ENCODE results near the gene DUSP5.

Gene DUSP5

DNA sequence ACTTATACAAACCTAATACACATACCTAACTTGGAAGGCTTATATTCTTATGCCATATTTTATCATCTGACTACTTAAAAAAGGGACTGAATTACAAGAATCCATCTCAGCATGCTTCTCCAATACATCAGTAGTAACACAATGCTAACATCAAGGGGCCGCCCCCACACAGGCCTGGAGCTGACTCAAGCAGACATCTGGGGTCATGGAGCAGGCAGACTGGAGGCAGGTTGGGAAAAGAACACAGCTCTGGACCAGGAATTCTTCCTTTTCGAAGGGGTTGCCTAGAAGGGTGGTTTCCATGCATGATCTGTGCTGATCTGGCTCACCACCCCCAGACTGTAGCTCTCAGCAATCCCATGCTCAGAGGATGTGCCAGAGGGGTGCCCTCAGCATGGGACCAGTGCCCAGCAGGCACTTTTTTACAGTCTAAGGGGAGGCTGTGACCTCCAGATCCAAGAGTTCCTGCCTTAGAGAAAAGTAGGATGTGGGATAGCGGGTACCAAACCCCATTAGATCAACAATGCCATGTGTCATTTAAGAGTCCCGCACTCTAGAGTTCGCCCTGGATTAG, 26.1 kb upstream of the DUSP5 start:
- Histone ChIP-seq H3K4me3 (ENCODE audit: low read depth, low read length) (no peak overlapping the region), H2AFZ (no peak overlapping the region), H3K27ac (no peak overlapping the region), H3K4me2 (ENCODE audit: low read length) (no peak overlapping the region), H3K9ac (no peak overlapping the region), H3K79me2 (no peaks in the 10 kb centered on the region), H3K9me3 (ENCODE audit: control insufficient read depth, low read length) (no peaks in the 10 kb centered on the region), H3K4me1 (no peaks in the 10 kb centered on the region), H3K27me3 (ENCODE audit: control insufficient read depth, insufficient read depth, low read length) (no peaks in the 10 kb centered on the region), H3K36me3 (ENCODE audit: control insufficient read depth, insufficient read depth, low read length) (no peaks in the 10 kb centered on the region)
- TF ChIP-seq, protein P1, sequence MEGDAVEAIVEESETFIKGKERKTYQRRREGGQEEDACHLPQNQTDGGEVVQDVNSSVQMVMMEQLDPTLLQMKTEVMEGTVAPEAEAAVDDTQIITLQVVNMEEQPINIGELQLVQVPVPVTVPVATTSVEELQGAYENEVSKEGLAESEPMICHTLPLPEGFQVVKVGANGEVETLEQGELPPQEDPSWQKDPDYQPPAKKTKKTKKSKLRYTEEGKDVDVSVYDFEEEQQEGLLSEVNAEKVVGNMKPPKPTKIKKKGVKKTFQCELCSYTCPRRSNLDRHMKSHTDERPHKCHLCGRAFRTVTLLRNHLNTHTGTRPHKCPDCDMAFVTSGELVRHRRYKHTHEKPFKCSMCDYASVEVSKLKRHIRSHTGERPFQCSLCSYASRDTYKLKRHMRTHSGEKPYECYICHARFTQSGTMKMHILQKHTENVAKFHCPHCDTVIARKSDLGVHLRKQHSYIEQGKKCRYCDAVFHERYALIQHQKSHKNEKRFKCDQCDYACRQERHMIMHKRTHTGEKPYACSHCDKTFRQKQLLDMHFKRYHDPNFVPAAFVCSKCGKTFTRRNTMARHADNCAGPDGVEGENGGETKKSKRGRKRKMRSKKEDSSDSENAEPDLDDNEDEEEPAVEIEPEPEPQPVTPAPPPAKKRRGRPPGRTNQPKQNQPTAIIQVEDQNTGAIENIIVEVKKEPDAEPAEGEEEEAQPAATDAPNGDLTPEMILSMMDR (IDR thresholded peaks at IDR 0.05), result no peak

GRCh38 chr10:110474017-110474416, 23.7 kb upstream of the DUSP5 start:
- TF ChIP-seq, protein P1 (IDR thresholded peaks at IDR 0.05), result no peak

DNA sequence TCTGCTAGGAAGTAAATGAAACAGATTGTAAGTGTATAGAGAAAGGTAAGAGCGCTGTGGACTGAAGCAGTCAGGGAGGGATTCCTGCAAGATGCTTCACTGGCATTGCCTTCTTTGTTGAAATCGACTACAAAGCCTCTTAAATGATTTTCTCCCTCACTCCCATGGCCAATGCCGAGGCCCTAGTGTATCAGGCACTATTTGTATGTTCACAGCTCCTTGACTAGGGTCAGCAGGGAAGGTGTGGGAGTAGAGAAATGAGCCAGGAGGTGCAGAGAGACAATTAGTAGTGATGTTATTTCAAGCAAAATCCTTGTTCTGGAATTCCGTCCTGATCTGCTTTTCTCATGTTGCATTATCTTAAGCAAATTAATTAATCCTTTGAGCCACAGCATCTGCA, 22.9 kb upstream of the DUSP5 start:
- Histone ChIP-seq H3K27ac (no peak overlapping the region), H3K9ac (no peak overlapping the region), H3K79me2 (no peaks in the 10 kb centered on the region), H3K36me3 (ENCODE audit: control insufficient read depth, insufficient read depth, low read length) (no peaks in the 10 kb centered on the region), H3K27me3 (ENCODE audit: control insufficient read depth, insufficient read depth, low read length) (no peaks in the 10 kb centered on the region), H3K4me2 (ENCODE audit: low read length) (no peak overlapping the region), H3K4me1 (no peaks in the 10 kb centered on the region), H2AFZ (no peak overlapping the region), H3K9me3 (ENCODE audit: control insufficient read depth, low read length) (no peaks in the 10 kb centered on the region), H3K4me3 (ENCODE audit: low read depth, low read length) (no peak overlapping the region)
- TF ChIP-seq, protein P1 (IDR thresholded peaks at IDR 0.05), result no peak

More at GRCh38 chr10:110474017-110474416, 23.7 kb upstream of the DUSP5 start:
- no peak overlapping the region for H3K4me2 ChIP-seq (ENCODE audit: low read length)
- no peak overlapping the region for H3K9ac ChIP-seq
- no peaks in the 10 kb centered on the region for H3K9me3 ChIP-seq (ENCODE audit: control insufficient read depth, low read length)
- H3K36me3 ChIP-seq (ENCODE audit: control insufficient read depth, insufficient read depth, low read length), result no peaks in the 10 kb centered on the region
- H2AFZ ChIP-seq, result no peak overlapping the region
- H3K27ac ChIP-seq, result no peak overlapping the region
- H3K79me2 ChIP-seq, result no peaks in the 10 kb centered on the region
- H3K4me1 ChIP-seq, result no peaks in the 10 kb centered on the region
- no peaks in the 10 kb centered on the region for H3K27me3 ChIP-seq (ENCODE audit: control insufficient read depth, insufficient read depth, low read length)
- H3K4me3 ChIP-seq (ENCODE audit: low read depth, low read length), result no peak overlapping the region

- Histone ChIP-seq H3K4me3 (ENCODE audit: low read depth, low read length) (no peak overlapping the region), H3K36me3 (ENCODE audit: control insufficient read depth, insufficient read depth, low read length) (no peaks in the 10 kb centered on the region), H3K4me2 (ENCODE audit: low read length) (no peak overlapping the region), H3K9me3 (ENCODE audit: control insufficient read depth, low read length) (no peaks in the 10 kb centered on the region), H2AFZ (no peak overlapping the region), H3K27me3 (ENCODE audit: control insufficient read depth, insufficient read depth, low read length) (no peaks in the 10 kb centered on the region), H3K79me2 (no peaks in the 10 kb centered on the region), H3K9ac (no peak overlapping the region), H3K4me1 (no peaks in the 10 kb centered on the region), H3K27ac (no peak overlapping the region)
- TF ChIP-seq, protein P1 (IDR thresholded peaks at IDR 0.05), result no peak
These were observed 21.8 kb upstream of the DUSP5 start for GRCh38 chr10:110475722-110476515.
